HepG2 (cell line): ENCODE results near the gene SNIP1. TPM values are rescaled to one million over a fixed set of nuclear protein-coding genes. Genes with fewer than 3 reads are reported as not detected.
A peak's percentile ranks its signal among the peaks of the same experiment; 100 is the strongest.

Experiments
- AGO1 ChIP-seq: fragments of 200-400 bp; formaldehyde crosslinking; IDR thresholded peaks from 2 replicates; pipeline ENCODE4 v1.6.1; 2017; ENCODE audit warnings: mild to moderate bottlenecking, low read depth, low read length, moderate library complexity; ENCODE audit not compliant: poor library complexity, severe bottlenecking
- ATAD3A ChIP-seq: sonication (generic); formaldehyde crosslinking; IDR thresholded peaks from 2 replicates; pipeline ENCODE4 v1.4.0; 2020; ENCODE audit warnings: missing genetic modification reagents
- MTF2 ChIP-seq: sonication (generic); formaldehyde crosslinking; IDR thresholded peaks from 2 replicates; pipeline ENCODE4 v1.5.0; 2020; ENCODE audit warnings: missing genetic modification reagents, borderline replicate concordance
- NR2F6 ChIP-seq, 2 experiments: IDR thresholded peaks; 2 replicates each; pipeline ENCODE4 v1.6.1; 2016; ENCODE audit warnings: antibody characterized with exemption in 1 of 2, mild to moderate bottlenecking in 1 of 2
- PRDM15 ChIP-seq: sonication (generic); formaldehyde crosslinking; IDR thresholded peaks from 2 replicates; pipeline ENCODE4 v1.4.0; 2020; ENCODE audit warnings: missing genetic modification reagents
- SOX5 ChIP-seq: IDR thresholded peaks from 2 replicates; pipeline ENCODE4 v1.6.1; 2016; ENCODE audit warnings: borderline replicate concordance
- STAG1 ChIP-seq: sonication (generic); formaldehyde crosslinking; IDR thresholded peaks from 2 replicates; pipeline ENCODE4 v1.4.0; 2020; ENCODE audit warnings: missing genetic modification reagents
- ZNF3 ChIP-seq: IDR thresholded peaks from 2 replicates; pipeline ENCODE4 v1.7.0; 2017; ENCODE audit warnings: inconsistent platforms
- ZNF572 ChIP-seq: sonication (generic); formaldehyde crosslinking; IDR thresholded peaks from 2 replicates; pipeline ENCODE4 v1.5.1; 2020; ENCODE audit warnings: mild to moderate bottlenecking, missing genetic modification reagents
- ZNF670 ChIP-seq: sonication (generic); formaldehyde crosslinking; IDR thresholded peaks from 2 replicates; pipeline ENCODE4 v1.8.0; 2022; ENCODE audit warnings: mild to moderate bottlenecking, missing genetic modification reagents, borderline replicate concordance
- polyA plus RNA-seq, 8 experiments: library from polyadenylated mRNA; depleted of rRNA in 3 of 8; stranded (reverse) in 7 of 8; unstranded in 1 of 8; fragments of >200 nt; fragmentation: Illumina TruSeq in 4 of 8; extraction: Trizol in 4 of 8; gene quantifications; 2 replicates each; pipeline versions ENCODE4 v1.2.1 to v1.2.3, GENCODE V29; 2011 to 2016; ENCODE audit warnings: low read depth in 4 of 8, missing spikeins in 1 of 8, mixed read lengths in 1 of 8; ENCODE audit not compliant: insufficient read depth in 1 of 8
- total RNA-seq, 5 experiments: library from RNA; depleted of rRNA; stranded (reverse); fragments of >200 nt; fragmentation: Illumina TruSeq; extraction: Trizol; gene quantifications; 2 replicates each; pipeline ENCODE4 v1.2.3, GENCODE V29; 2016; ENCODE audit warnings: low read depth in 1 of 5
- TF ChIP-seq, protein P1 (sequence below): sonication (generic); formaldehyde crosslinking; IDR thresholded peaks from 2 replicates; pipeline ENCODE4 v1.4.0; 2020; ENCODE audit warnings: missing genetic modification reagents, low read depth, mild to moderate bottlenecking, borderline replicate concordance
- TF ChIP-seq, protein P2 (sequence below): sonication (generic); formaldehyde crosslinking; IDR thresholded peaks from 2 replicates; pipeline ENCODE4 v1.4.0; 2020; ENCODE audit warnings: missing genetic modification reagents, mild to moderate bottlenecking, borderline replicate concordance
- TF ChIP-seq, protein P3 (sequence below): sonication (generic); formaldehyde crosslinking; IDR thresholded peaks from 2 replicates; pipeline ENCODE4 v1.8.1; 2022; ENCODE audit warnings: low read depth, mild to moderate bottlenecking, missing genetic modification reagents
- TF ChIP-seq, protein P4 (sequence below): sonication (generic); formaldehyde crosslinking; IDR thresholded peaks from 2 replicates; pipeline ENCODE4 v1.4.0; 2020; ENCODE audit warnings: missing genetic modification reagents, borderline replicate concordance

SNIP1 gene
- total and polyA plus RNA-seq, 2 of the 13 experiments (the other 11 are each of a cell fraction or from before 2014, with no cell fraction given), result 5.5 to 11.2 TPM

GRCh38 chr1:37595440-37596181 lies 41.5 kb upstream of the SNIP1 start, which contains the start of gene GNL2 (continued):
- TF ChIP-seq, protein P1, sequence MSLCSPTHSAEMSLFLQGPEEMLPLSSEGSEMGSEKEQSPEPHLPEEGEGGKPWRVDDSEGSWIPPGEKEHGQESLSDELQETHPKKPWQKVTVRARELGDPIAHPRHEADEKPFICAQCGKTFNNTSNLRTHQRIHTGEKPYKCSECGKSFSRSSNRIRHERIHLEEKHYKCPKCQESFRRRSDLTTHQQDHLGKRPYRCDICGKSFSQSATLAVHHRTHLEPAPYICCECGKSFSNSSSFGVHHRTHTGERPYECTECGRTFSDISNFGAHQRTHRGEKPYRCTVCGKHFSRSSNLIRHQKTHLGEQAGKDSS (CRISPR knock-in tag), result no peak
- TF ChIP-seq STAG1 (CRISPR knock-in tag) (no peak), ZNF572 (peak; percentile 94), PRDM15 (CRISPR knock-in tag) (no peak), SOX5 (CRISPR knock-in tag) (no peak), NR2F6 (IDR thresholded peaks at IDR 0.05) (no peak), NR2F6 (CRISPR knock-in tag; IDR thresholded peaks at IDR 0.05) (peak; percentile 18; the same call in 1 of the 2 replicates), AGO1 (no peak), MTF2 (CRISPR knock-in tag) (no peak), ZNF3 (CRISPR knock-in tag) (0 out of 2 replicates have a peak, but pooled peaks have one; percentile 34), ATAD3A (CRISPR knock-in tag) (no peak), ZNF670 (CRISPR knock-in tag) (no peak)
- TF ChIP-seq, protein P2, sequence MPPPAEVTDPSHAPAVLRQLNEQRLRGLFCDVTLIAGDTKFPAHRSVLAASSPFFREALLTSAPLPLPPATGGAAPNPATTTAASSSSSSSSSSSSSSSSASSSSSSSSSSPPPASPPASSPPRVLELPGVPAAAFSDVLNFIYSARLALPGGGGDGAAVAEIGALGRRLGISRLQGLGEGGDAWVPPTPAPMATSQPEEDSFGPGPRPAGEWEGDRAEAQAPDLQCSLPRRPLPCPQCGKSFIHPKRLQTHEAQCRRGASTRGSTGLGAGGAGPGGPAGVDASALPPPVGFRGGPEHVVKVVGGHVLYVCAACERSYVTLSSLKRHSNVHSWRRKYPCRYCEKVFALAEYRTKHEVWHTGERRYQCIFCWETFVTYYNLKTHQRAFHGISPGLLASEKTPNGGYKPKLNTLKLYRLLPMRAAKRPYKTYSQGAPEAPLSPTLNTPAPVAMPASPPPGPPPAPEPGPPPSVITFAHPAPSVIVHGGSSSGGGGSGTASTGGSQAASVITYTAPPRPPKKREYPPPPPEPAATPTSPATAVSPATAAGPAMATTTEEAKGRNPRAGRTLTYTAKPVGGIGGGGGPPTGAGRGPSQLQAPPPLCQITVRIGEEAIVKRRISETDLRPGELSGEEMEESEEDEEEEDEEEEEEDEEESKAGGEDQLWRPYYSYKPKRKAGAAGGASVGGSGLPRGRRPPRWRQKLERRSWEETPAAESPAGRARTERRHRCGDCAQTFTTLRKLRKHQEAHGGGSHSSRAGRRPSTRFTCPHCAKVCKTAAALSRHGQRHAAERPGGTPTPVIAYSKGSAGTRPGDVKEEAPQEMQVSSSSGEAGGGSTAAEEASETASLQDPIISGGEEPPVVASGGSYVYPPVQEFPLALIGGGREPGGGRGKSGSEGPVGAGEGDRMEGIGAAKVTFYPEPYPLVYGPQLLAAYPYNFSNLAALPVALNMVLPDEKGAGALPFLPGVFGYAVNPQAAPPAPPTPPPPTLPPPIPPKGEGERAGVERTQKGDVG (CRISPR knock-in tag), result peak; percentile 84; the same call in 1 of the 2 replicates
- TF ChIP-seq, protein P3, sequence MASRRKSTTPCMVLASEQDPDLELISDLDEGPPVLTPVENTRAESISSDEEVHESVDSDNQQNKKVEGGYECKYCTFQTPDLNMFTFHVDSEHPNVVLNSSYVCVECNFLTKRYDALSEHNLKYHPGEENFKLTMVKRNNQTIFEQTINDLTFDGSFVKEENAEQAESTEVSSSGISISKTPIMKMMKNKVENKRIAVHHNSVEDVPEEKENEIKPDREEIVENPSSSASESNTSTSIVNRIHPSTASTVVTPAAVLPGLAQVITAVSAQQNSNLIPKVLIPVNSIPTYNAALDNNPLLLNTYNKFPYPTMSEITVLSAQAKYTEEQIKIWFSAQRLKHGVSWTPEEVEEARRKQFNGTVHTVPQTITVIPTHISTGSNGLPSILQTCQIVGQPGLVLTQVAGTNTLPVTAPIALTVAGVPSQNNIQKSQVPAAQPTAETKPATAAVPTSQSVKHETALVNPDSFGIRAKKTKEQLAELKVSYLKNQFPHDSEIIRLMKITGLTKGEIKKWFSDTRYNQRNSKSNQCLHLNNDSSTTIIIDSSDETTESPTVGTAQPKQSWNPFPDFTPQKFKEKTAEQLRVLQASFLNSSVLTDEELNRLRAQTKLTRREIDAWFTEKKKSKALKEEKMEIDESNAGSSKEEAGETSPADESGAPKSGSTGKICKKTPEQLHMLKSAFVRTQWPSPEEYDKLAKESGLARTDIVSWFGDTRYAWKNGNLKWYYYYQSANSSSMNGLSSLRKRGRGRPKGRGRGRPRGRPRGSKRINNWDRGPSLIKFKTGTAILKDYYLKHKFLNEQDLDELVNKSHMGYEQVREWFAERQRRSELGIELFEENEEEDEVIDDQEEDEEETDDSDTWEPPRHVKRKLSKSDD, result no peak
- TF ChIP-seq, protein P4, sequence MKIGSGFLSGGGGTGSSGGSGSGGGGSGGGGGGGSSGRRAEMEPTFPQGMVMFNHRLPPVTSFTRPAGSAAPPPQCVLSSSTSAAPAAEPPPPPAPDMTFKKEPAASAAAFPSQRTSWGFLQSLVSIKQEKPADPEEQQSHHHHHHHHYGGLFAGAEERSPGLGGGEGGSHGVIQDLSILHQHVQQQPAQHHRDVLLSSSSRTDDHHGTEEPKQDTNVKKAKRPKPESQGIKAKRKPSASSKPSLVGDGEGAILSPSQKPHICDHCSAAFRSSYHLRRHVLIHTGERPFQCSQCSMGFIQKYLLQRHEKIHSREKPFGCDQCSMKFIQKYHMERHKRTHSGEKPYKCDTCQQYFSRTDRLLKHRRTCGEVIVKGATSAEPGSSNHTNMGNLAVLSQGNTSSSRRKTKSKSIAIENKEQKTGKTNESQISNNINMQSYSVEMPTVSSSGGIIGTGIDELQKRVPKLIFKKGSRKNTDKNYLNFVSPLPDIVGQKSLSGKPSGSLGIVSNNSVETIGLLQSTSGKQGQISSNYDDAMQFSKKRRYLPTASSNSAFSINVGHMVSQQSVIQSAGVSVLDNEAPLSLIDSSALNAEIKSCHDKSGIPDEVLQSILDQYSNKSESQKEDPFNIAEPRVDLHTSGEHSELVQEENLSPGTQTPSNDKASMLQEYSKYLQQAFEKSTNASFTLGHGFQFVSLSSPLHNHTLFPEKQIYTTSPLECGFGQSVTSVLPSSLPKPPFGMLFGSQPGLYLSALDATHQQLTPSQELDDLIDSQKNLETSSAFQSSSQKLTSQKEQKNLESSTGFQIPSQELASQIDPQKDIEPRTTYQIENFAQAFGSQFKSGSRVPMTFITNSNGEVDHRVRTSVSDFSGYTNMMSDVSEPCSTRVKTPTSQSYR (CRISPR knock-in tag), result no peak
